ENCODE measurements around the gene TFCP2L1. TPM values are rescaled to one million over a fixed set of nuclear protein-coding genes. Genes with fewer than 3 reads are reported as not detected.

TFCP2L1 gene
- total RNA-seq, 1 experiment from 2014 or later = 2.4 TPM

- H4K20me1 ChIP-seq (ENCODE audit: low read length) = no peaks in the 10 kb centered on the region
- no peaks in the 10 kb centered on the region for H3K36me3 ChIP-seq (ENCODE audit: low read depth, low read length)
- ChIA-PET POLR2A (ENCODE audit: unreplicated experiment) (no interaction called here), CTCF (no interaction called here)
- no peak for TF ChIP-seq EZH2 (IDR thresholded peaks at IDR 0.05; ENCODE audit: low read length, unreplicated experiment)
- no peak for TF ChIP-seq EZH2phosphoT487 (IDR thresholded peaks at IDR 0.05; ENCODE audit: borderline replicate concordance, low read length)
- TF ChIP-seq CTCF (conservative IDR thresholded peaks at IDR 0.05; ENCODE audit: low read depth, low read length) = no peak
- H3F3A ChIP-seq (ENCODE audit: low read length, unreplicated experiment) = no peaks in the 10 kb centered on the region
- ATAC-seq = no peak
- BruUV-seq (replicated peaks) = no TSS peak
- no peak overlapping the region for H2AFZ ChIP-seq (ENCODE audit: low read length)
- no peaks in the 10 kb centered on the region for H3K4me1 ChIP-seq (ENCODE audit: insufficient read depth, low read length)
- no peak for DNase-seq
- H3K27ac ChIP-seq (ENCODE audit: low read length) = no peak overlapping the region
- intact Hi-C loops (cut with micrococcal nuclease) = no loop called here
- no peaks in the 10 kb centered on the region for H3K9me3 ChIP-seq (ENCODE audit: low read length)
- no peak overlapping the region for H3K9ac ChIP-seq (ENCODE audit: low read length)
- no peak overlapping the region for H3K4me3 ChIP-seq (ENCODE audit: low read length)
- H3K4me2 ChIP-seq (ENCODE audit: low read length) = no peak overlapping the region
- H3K9me2 ChIP-seq (replicated peaks; ENCODE audit: low read length) = no peaks in the 10 kb centered on the region
- H3K79me2 ChIP-seq (ENCODE audit: low read length) = no peaks in the 10 kb centered on the region
- no peaks in the 10 kb centered on the region for H3K27me3 ChIP-seq (ENCODE audit: low read length)
These were observed 37.0 kb downstream of the TFCP2L1 start for GRCh38 chr2:121247971-121248370.

- no peaks in the 10 kb centered on the region for H3K9me2 ChIP-seq (replicated peaks; ENCODE audit: low read length)
These were observed 37.5 kb downstream of the TFCP2L1 start for GRCh38 chr2:121247534-121247933.

More at GRCh38 chr2:121247534-121247933, 37.5 kb downstream of the TFCP2L1 start:
- no peaks in the 10 kb centered on the region for H3K27me3 ChIP-seq (ENCODE audit: low read length)
- H3K27ac ChIP-seq (ENCODE audit: low read length) = no peak overlapping the region
- ATAC-seq = no peak
- H2AFZ ChIP-seq (ENCODE audit: low read length) = no peak overlapping the region
- no peak for DNase-seq
- H3K9me3 ChIP-seq (ENCODE audit: low read length) = no peaks in the 10 kb centered on the region
- H3K36me3 ChIP-seq (ENCODE audit: low read depth, low read length) = no peaks in the 10 kb centered on the region
- TF ChIP-seq EZH2 (IDR thresholded peaks at IDR 0.05; ENCODE audit: low read length, unreplicated experiment) = no peak
- TF ChIP-seq CTCF (conservative IDR thresholded peaks at IDR 0.05; ENCODE audit: low read depth, low read length) = no peak
- TF ChIP-seq EZH2phosphoT487 (IDR thresholded peaks at IDR 0.05; ENCODE audit: borderline replicate concordance, low read length) = no peak
- H3K4me3 ChIP-seq (ENCODE audit: low read length) = no peak overlapping the region
- H3K79me2 ChIP-seq (ENCODE audit: low read length) = no peaks in the 10 kb centered on the region
- ChIA-PET POLR2A (ENCODE audit: unreplicated experiment) (no interaction called here), CTCF (no interaction called here)
- H3K4me2 ChIP-seq (ENCODE audit: low read length) = no peak overlapping the region
- no TSS peak for BruUV-seq (replicated peaks)
- H3K9ac ChIP-seq (ENCODE audit: low read length) = no peak overlapping the region
- H3F3A ChIP-seq (ENCODE audit: low read length, unreplicated experiment) = no peaks in the 10 kb centered on the region
- intact Hi-C loops (cut with micrococcal nuclease) = no loop called here
- H3K4me1 ChIP-seq (ENCODE audit: insufficient read depth, low read length) = no peaks in the 10 kb centered on the region
- H4K20me1 ChIP-seq (ENCODE audit: low read length) = no peaks in the 10 kb centered on the region
